HCT116 (cell line): ENCODE data around the gene RBFOX2.

Source experiments
- POLR2A ChIP-seq: IDR thresholded peaks from 2 replicates; pipeline ENCODE4 v1.7.0; 2011; ENCODE audit warnings: borderline replicate concordance; ENCODE audit not compliant: insufficient read depth, insufficient read length; ENCODE audit errors: extremely low read depth
- RAD21 ChIP-seq: IDR thresholded peaks from 2 replicates; pipeline ENCODE4 v1.6.1; 2012; ENCODE audit warnings: low read depth, mild to moderate bottlenecking
- SIN3A ChIP-seq: IDR thresholded peaks from 2 replicates; pipeline ENCODE4 v1.6.1; 2012; ENCODE audit warnings: low read depth
- ZNF274 ChIP-seq: fragments of 200-500 bp; sonication (Bioruptor generic); IDR thresholded peaks from 2 replicates; pipeline ENCODE4 v1.6.1; 2014; ENCODE audit warnings: mild to moderate bottlenecking, low read depth, low read length, inconsistent platforms
- TF ChIP-seq, protein P1 (sequence below): IDR thresholded peaks from 2 replicates; pipeline ENCODE4 v1.6.1; 2012
- TF ChIP-seq, protein P2 (sequence below), 3 experiments: fragments of 200-600 bp in 1 of 3; sonication (generic) in 1 of 3; IDR thresholded peaks in 2 of 3; conservative IDR thresholded peaks in 1 of 3; 2 replicates each; pipeline ENCODE4 v1.5.1; 2012 to 2017; ENCODE audit warnings: low read depth in 2 of 3, low read length in 2 of 3, antibody characterized with exemption in 1 of 3, borderline replicate concordance in 1 of 3, control low read depth in 1 of 3, mild to moderate bottlenecking in 1 of 3, mixed read lengths in 1 of 3, mixed run types in 1 of 3, moderate library complexity in 1 of 3; ENCODE audit not compliant: insufficient read depth in 1 of 3
- TF ChIP-seq, protein P3 (sequence below): IDR thresholded peaks from 2 replicates; pipeline ENCODE4 v1.6.1; 2011; ENCODE audit warnings: mild to moderate bottlenecking, low read length, moderate library complexity; ENCODE audit not compliant: insufficient replicate concordance; ENCODE audit errors: extremely low read depth

DNA sequence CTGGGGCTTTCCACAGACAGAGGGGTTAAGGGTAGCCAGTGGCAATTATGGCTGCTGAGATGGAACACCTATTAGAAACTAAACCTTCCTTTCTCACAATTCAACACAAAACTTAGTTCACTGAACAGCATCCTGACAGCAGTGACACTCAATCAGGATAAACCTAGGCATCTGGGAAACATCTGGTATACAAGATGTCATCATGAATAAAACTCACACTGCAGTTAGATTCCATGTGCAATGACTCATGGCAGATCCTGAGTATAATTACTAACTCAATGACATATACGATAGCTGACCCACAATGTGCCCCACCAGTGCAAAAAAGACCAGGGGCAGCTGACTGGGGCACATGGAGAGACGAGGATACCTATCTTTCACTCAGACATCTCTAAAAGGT, 17.7 kb downstream of the RBFOX2 start:
- TF ChIP-seq RAD21 (no peak), SIN3A (no peak), POLR2A (no peak), ZNF274 (no peak)
- TF ChIP-seq, protein P1, sequence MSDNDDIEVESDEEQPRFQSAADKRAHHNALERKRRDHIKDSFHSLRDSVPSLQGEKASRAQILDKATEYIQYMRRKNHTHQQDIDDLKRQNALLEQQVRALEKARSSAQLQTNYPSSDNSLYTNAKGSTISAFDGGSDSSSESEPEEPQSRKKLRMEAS: no peak
- TF ChIP-seq, protein P2, sequence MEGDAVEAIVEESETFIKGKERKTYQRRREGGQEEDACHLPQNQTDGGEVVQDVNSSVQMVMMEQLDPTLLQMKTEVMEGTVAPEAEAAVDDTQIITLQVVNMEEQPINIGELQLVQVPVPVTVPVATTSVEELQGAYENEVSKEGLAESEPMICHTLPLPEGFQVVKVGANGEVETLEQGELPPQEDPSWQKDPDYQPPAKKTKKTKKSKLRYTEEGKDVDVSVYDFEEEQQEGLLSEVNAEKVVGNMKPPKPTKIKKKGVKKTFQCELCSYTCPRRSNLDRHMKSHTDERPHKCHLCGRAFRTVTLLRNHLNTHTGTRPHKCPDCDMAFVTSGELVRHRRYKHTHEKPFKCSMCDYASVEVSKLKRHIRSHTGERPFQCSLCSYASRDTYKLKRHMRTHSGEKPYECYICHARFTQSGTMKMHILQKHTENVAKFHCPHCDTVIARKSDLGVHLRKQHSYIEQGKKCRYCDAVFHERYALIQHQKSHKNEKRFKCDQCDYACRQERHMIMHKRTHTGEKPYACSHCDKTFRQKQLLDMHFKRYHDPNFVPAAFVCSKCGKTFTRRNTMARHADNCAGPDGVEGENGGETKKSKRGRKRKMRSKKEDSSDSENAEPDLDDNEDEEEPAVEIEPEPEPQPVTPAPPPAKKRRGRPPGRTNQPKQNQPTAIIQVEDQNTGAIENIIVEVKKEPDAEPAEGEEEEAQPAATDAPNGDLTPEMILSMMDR (IDR thresholded peaks at IDR 0.05 in 2 of 3, conservative IDR thresholded peaks at IDR 0.05 in 1 of 3; ENCODE audit: borderline replicate concordance in 1 of 3, insufficient read depth in 1 of 3, low read depth in 2 of 3, low read length in 2 of 3): no peak
- TF ChIP-seq, protein P3, sequence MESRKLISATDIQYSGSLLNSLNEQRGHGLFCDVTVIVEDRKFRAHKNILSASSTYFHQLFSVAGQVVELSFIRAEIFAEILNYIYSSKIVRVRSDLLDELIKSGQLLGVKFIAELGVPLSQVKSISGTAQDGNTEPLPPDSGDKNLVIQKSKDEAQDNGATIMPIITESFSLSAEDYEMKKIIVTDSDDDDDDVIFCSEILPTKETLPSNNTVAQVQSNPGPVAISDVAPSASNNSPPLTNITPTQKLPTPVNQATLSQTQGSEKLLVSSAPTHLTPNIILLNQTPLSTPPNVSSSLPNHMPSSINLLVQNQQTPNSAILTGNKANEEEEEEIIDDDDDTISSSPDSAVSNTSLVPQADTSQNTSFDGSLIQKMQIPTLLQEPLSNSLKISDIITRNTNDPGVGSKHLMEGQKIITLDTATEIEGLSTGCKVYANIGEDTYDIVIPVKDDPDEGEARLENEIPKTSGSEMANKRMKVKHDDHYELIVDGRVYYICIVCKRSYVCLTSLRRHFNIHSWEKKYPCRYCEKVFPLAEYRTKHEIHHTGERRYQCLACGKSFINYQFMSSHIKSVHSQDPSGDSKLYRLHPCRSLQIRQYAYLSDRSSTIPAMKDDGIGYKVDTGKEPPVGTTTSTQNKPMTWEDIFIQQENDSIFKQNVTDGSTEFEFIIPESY: no peak
